HG02970 (cell line): ENCODE measurements around the gene CDH10.

Source experiments
- ATAC-seq: cut with Tn5 transposase; IDR thresholded peaks from one replicate; pipeline ENCODE4 v1.9.1; 2021; ENCODE audit warnings: mild to moderate bottlenecking, moderate library complexity, moderate number of reproducible peaks; ENCODE audit not compliant: unreplicated experiment, low FRiP score

The CDH10 gene

DNA sequence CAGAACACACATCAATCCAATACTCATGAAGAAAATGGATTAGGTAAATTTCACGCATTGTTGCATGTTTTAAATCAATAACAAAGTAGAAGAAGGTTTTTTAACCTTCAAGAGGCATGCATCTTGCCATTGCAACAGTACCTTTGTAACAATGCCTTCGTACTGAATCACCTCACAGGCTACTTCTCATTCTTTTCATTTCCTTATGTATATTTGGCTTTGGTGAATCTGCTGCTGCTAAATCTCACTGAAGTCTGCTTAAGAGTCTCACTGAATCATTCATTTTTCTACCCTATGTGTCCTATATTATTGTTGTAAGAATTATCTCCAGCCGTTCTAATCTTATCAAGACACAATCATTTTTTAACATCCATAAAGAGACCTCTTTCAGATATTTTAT is 152.5 kb downstream of the CDH10 start:
- no peak for ATAC-seq

DNA sequence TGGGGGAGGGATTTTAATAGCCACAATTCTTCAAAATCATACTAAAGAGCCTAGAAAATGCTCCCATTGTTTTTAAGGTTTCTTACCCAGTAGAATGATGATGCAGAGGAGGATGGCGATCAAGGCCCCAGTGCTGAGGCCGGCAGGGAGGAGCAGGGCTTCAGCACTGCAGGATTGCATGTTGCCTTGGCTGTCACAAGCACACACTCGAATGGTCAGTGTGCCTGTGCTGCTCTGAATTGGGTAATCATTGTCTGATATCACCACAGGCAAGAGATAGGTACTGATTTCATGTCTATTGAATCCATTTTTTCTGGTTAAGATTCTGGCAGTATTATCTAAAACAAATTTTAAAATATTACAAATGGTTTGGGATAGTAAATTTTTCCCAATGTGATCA is 153.3 kb downstream of the CDH10 start:
- ATAC-seq, result no peak

DNA sequence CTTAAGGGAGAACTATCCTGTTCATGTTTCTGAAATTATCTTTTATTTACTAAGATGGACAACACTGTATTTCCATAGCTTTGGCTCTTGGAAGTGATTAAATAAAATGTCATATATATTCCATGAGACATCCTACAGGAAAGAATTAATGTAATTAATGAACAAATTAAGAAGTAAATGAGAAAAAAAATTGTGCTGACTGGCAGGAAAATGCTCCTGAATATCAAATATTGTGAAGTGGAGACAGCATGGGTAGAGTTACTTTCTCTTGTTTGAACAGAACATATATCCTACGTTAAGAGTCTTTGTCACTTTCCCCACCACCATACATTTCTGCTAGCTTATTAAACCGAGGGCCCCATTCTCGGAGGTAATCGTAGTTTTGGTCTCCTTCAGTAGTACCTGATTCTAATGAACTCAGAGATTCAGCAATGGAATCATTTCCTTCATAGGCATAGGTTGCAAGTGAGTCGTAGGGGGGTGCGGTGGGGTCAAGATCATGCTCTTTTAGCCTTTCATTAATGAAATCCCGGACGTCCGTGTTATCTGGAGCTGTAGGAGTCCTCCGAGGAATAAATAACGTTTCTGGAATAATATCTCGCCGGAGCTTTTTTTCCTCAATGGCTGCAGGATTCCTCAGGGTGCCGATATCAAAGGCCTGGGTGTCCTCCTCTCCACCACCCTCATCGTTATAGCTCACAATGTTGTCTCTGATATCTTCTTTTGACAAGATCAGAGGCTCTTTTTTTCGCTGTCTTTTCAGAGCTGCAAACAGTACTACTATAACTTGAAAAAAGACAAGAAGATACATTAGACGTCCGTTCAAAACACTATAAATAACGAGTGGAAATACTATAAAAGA is 157.2 kb downstream of the CDH10 start:
- no peak for ATAC-seq

DNA sequence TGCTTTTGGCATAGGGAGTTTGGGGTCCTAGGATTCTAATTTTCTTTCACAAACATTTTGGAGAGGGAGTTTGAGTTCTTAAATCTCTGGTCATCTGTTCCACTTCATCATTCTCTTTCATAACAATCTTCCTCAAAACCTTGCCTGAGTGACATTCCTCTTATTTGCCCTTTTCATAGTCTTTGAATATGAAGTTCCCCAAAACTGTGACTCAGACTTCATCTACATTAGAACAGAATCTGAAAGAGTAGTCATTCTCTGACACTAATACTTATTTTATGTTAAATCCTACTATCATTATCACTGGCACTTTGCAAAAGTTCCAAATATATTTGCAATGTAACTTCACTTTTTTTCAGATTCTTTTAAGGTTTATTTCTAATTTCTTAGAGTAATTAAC is 163.8 kb downstream of the CDH10 start:
- no peak for ATAC-seq

DNA sequence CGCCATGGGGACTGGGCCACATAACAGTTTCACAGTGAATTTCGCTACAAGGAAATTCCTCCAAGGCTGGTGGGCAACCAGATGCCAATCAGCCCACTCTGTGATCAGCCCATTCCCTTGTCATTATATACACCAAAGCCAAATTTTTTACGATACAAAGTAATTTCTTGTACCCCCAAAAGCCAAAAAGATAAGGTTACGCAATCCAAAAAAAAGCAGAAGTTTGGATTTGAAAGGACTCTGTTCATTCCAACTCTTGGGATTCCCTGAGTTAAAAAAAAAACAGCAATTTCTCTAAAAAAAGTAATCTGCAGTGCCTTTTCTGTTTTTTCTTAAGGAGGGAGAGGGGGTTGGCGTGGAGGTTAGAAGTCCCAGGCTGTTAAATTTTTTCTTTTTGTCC is 166.8 kb downstream of the CDH10 start:
- ATAC-seq, result no peak

DNA sequence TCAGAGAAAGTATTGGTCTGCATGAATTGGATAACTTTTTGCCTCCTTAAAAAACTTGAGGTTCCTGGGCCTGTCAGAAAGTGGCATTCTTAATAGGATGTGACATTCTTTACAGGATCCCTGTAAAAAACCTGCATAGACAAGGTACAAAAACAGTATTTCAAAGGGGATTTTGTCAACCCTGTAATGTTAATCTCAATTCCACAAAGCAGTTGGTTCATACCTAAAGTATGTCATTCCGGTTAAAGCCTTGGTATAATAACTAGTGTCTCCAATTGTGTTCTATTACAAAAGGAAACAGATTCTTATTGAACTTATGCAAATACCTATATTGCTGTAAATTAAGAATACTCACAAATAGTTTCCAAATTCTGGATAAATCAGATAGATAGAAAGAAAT is 169.7 kb downstream of the CDH10 start:
- ATAC-seq, result no peak

DNA sequence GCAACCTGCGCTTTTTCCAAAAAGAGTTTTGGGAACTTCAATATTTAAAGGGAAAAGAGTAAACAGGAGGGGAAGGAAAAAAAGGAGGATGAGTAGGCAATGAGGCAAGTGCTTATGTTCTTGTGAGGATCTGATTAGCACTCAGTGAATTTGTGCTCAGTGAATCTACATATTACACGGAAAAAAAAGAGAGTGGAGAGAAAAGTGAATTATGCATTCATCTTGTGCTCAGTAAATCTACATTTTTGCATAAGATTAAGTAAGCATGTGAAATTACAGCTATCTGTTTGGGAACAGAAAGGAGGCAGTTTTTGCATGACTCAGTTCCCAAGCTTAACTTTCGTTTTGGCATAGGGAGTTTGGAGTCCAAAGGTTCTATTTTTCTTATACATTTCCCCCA is 170.1 kb downstream of the CDH10 start:
- ATAC-seq, result no peak

DNA sequence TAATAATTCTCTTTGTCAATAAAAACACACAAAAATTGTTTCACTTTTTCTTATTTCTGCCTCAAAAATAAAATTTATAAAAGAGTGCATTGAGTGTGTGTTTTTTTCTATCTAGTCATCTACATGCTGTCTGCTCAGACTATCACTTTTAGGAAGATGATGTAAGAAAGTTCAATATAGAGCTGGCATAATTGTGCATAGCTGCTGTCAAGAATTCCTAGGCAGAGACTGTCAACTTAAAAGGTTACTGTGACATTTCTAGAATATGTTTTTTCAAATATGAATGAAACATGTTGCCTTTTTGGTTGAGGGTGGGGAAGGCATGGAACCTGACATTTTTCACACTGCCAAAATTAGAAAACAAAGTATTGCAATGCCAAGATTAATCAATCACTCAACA is 172.3 kb downstream of the CDH10 start:
- ATAC-seq, result no peak

DNA sequence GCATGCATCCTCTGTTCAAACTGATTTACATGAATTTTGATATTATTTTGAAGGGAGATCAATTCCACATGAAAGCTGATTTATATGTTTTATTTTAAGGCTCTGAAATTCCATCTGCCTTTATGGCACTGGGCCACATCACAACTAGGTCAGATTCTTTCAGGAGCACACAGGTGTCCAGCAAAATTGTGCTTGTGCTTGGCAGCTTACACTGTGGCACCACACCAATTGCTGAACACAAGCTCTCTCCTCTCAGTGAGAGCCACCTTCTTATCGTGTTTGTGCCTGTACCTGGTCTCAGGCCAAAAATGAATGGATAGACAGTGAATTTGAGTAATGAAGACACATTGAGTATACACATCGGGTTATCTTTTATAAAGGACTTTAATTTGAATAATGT is 200.4 kb downstream of the CDH10 start:
- no peak for ATAC-seq

DNA sequence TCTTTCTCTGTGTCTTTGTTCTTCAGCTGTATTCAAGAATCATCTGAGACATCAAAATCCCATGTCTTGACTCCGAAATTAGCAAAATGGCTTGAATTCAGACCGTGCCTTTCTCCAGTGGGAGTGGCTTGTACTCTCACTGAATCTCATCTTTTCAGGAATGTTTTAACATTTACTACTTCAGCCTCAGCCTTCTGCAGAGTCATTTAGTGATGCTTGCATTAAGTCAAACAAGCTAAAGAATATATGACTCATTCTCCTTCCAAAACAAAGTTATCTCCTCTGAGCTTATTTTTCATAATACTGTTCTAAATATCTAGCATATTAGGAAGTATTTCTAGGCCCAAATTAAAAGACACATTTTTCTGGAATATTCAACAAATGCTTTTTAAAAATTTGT is 205.3 kb downstream of the CDH10 start:
- ATAC-seq, result no peak
